AG20443 (cell line): ENCODE measurements around the gene ESAM.

ENCODE experiments used
- DNase-seq: peaks from one replicate; pipeline ENCODE4 v3.0.0; 2012; ENCODE audit warnings: low spot score, mixed read lengths

Gene ESAM

GRCh38 chr11:124762105-124762623 is at the start of gene ESAM:
TSS of gene ESAM (minus strand) at chr11:124762290. CDS start at chr11:124762154, 136 bp downstream.
- no peak for DNase-seq

GRCh38 chr11:124811399-124812125 is 49.5 kb upstream of the ESAM start:
- no peak for DNase-seq

GRCh38 chr11:124807660-124808270 is 45.7 kb upstream of the ESAM start:
- DNase-seq: no peak

GRCh38 chr11:124807201-124807600 is 45.1 kb upstream of the ESAM start:
- no peak for DNase-seq

GRCh38 chr11:124804884-124805283 is 42.8 kb upstream of the ESAM start:
- no peak for DNase-seq

GRCh38 chr11:124801636-124802312 is 39.7 kb upstream of the ESAM start:
- peak; percentile 38 for DNase-seq

- peak; percentile 26 for DNase-seq
These were observed 38.9 kb upstream of the ESAM start for GRCh38 chr11:124801014-124801413.

- peak; percentile 92 for DNase-seq
These were observed 38.3 kb upstream of the ESAM start, which contains the start of gene MSANTD2 for GRCh38 chr11:124800226-124800929. TSS of gene MSANTD2 (minus strand) at chr11:124800406. CDS start at chr11:124800380, 26 bp downstream.

- DNase-seq: peak; percentile 58
These were observed 37.5 kb upstream of the ESAM start for GRCh38 chr11:124799348-124800225.

GRCh38 chr11:124798991-124799347 is 36.9 kb upstream of the ESAM start:
- DNase-seq: peak; percentile 53

GRCh38 chr11:124796312-124796711 is 34.2 kb upstream of the ESAM start:
- DNase-seq: no peak

- peak; percentile 61 for DNase-seq
These were observed 31.6 kb upstream of the ESAM start for GRCh38 chr11:124793466-124794278.

- DNase-seq: no peak
These were observed 29.7 kb upstream of the ESAM start for GRCh38 chr11:124791626-124792341.

GRCh38 chr11:124788521-124788920 is 26.4 kb upstream of the ESAM start:
- peak; percentile 17 for DNase-seq

- no peak for DNase-seq
These were observed 22.0 kb upstream of the ESAM start for GRCh38 chr11:124784051-124784450.

- no peak for DNase-seq
These were observed 20.9 kb upstream of the ESAM start for GRCh38 chr11:124783002-124783401.

- no peak for DNase-seq
These were observed 17.5 kb upstream of the ESAM start for GRCh38 chr11:124779568-124779967.

GRCh38 chr11:124778281-124778680 is 16.2 kb upstream of the ESAM start:
- no peak for DNase-seq

- no peak for DNase-seq
These were observed 15.0 kb upstream of the ESAM start for GRCh38 chr11:124776865-124777645.
